GM18508 (cell line): ENCODE results near the gene EVA1C.
"Not testable (repeated sequence)": the region's sequence is repeated elsewhere in the genome, so short reads cannot be mapped to it uniquely, and the experiment has no call there.

Source experiments
- ATAC-seq: cut with Tn5 transposase; IDR thresholded peaks from one replicate; pipeline ENCODE4 v1.9.1; 2021; ENCODE audit warnings: moderate number of reproducible peaks; ENCODE audit not compliant: insufficient read depth, unreplicated experiment

Gene EVA1C

GRCh38 chr21:32423320-32424190 is 11.0 kb downstream of the EVA1C start:
- no peak for ATAC-seq

- no peak for ATAC-seq
Measured at GRCh38 chr21:32424191-32424535, 11.7 kb downstream of the EVA1C start.

- ATAC-seq, result no peak
Measured at GRCh38 chr21:32424674-32425073, 12.2 kb downstream of the EVA1C start.

GRCh38 chr21:32425628-32426027 is 13.1 kb downstream of the EVA1C start:
- no peak for ATAC-seq

GRCh38 chr21:32426066-32426465 is 13.6 kb downstream of the EVA1C start:
- ATAC-seq, result no peak

- ATAC-seq, result no peak
Measured at GRCh38 chr21:32426592-32427051, 14.1 kb downstream of the EVA1C start.

- ATAC-seq, result no peak
Measured at GRCh38 chr21:32427958-32428623, 15.6 kb downstream of the EVA1C start.

- ATAC-seq, result not testable (repeated sequence)
Measured at GRCh38 chr21:32432982-32433660, 20.6 kb downstream of the EVA1C start.

GRCh38 chr21:32437729-32438128 is 25.2 kb downstream of the EVA1C start:
- no peak for ATAC-seq

GRCh38 chr21:32442566-32443318 is 30.2 kb downstream of the EVA1C start:
- no peak for ATAC-seq

GRCh38 chr21:32445101-32445500 is 32.6 kb downstream of the EVA1C start:
- no peak for ATAC-seq

GRCh38 chr21:32446440-32446839 is 33.9 kb downstream of the EVA1C start:
- ATAC-seq, result not testable (repeated sequence)

GRCh38 chr21:32447224-32447623 is 34.7 kb downstream of the EVA1C start:
- ATAC-seq, result no peak

GRCh38 chr21:32448803-32449594 is 36.5 kb downstream of the EVA1C start:
- ATAC-seq, result no peak

- ATAC-seq, result not testable (repeated sequence)
Measured at GRCh38 chr21:32450881-32451701, 38.6 kb downstream of the EVA1C start.

- ATAC-seq, result not testable (repeated sequence)
Measured at GRCh38 chr21:32452191-32452590, 39.7 kb downstream of the EVA1C start.

GRCh38 chr21:32452641-32453040 is 40.1 kb downstream of the EVA1C start:
- no peak for ATAC-seq

GRCh38 chr21:32455548-32455947 is 43.0 kb downstream of the EVA1C start:
- no peak for ATAC-seq

GRCh38 chr21:32456497-32456918 is 44.0 kb downstream of the EVA1C start:
- no peak for ATAC-seq
